HFFc6 (cell line): Measurements from ENCODE around the gene ALKAL2. TPM values are rescaled to one million over a fixed set of nuclear protein-coding genes. Genes with fewer than 3 reads are reported as not detected.

ENCODE experiments used
- DNase-seq: peaks from one replicate; pipeline ENCODE4 v3.0.0-alpha.2; 2018
- H3K27ac Mint-ChIP-seq: 2 replicates; pipeline ENCODE4 v1.8.0; 2020; ENCODE audit warnings: mild to moderate bottlenecking, mixed read lengths
- H3K27me3 Mint-ChIP-seq: 2 replicates; pipeline ENCODE4 v1.8.0; 2021; ENCODE audit warnings: mild to moderate bottlenecking, moderate library complexity, mixed read lengths; ENCODE audit not compliant: insufficient read depth
- H3K36me3 Mint-ChIP-seq: 2 replicates; pipeline ENCODE4 v1.8.0; 2021; ENCODE audit warnings: low read depth, mixed read lengths
- H3K4me1 Mint-ChIP-seq: 2 replicates; pipeline ENCODE4 v1.8.0; 2020; ENCODE audit warnings: low read depth, mixed read lengths
- H3K4me3 Mint-ChIP-seq: 2 replicates; pipeline ENCODE4 v1.8.0; 2020; ENCODE audit warnings: mild to moderate bottlenecking, moderate library complexity, mixed read lengths
- H3K9me3 Mint-ChIP-seq: 2 replicates; pipeline ENCODE4 v1.8.0; 2020; ENCODE audit warnings: mild to moderate bottlenecking, mixed read lengths
- total RNA-seq, 6 experiments: library from RNA; stranded (reverse); fragmentation: NEBNext Ultra II Directional; extraction: Animal tissue kit (Norgen Biotek cat#: 25700); gene quantifications; 2 replicates in 1 of 6; 3 replicates in 5 of 6; pipeline ENCODE4 v1.2.3, GENCODE V29; 2021
- TF ChIP-seq, protein P1 (sequence below): fragments of 200-600 bp; sonication (generic); IDR thresholded peaks from 2 replicates; pipeline ENCODE4 v1.5.0; 2021; ENCODE audit warnings: antibody characterized with exemption, mild to moderate bottlenecking

ALKAL2 gene
- total RNA-seq, 6 experiments from 2014 or later = not detected

DNA sequence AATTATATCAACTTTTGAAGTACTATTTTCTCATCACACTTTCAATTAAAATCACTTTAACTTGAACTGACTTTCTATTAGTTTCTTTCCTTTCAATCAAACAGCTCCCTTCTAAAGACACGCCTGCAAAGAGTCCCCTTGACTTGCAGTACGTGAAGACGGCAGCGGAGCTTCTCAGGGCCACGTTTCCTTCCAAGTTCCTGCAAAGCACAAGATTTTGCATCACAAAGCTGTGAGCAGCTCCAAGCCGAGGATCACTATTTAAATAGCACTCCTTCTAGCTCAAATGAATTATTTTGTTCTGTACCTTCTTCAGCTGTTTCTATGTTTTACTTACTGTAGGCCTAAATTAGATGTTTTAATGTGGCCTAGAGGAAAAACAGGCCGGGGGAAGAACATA lies 54.9 kb downstream of the ALKAL2 start:
- Mint-ChIP-seq H3K4me3 (no peak overlapping the region), H3K27ac (no peak overlapping the region), H3K9me3 (no peaks in the 10 kb centered on the region), H3K27me3 (no peaks in the 10 kb centered on the region; the same call in none of the 2 replicates), H3K36me3 (no peaks in the 10 kb centered on the region), H3K4me1 (no peaks in the 10 kb centered on the region)
- no peak for DNase-seq
- TF ChIP-seq, protein P1, sequence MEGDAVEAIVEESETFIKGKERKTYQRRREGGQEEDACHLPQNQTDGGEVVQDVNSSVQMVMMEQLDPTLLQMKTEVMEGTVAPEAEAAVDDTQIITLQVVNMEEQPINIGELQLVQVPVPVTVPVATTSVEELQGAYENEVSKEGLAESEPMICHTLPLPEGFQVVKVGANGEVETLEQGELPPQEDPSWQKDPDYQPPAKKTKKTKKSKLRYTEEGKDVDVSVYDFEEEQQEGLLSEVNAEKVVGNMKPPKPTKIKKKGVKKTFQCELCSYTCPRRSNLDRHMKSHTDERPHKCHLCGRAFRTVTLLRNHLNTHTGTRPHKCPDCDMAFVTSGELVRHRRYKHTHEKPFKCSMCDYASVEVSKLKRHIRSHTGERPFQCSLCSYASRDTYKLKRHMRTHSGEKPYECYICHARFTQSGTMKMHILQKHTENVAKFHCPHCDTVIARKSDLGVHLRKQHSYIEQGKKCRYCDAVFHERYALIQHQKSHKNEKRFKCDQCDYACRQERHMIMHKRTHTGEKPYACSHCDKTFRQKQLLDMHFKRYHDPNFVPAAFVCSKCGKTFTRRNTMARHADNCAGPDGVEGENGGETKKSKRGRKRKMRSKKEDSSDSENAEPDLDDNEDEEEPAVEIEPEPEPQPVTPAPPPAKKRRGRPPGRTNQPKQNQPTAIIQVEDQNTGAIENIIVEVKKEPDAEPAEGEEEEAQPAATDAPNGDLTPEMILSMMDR = no peak

DNA sequence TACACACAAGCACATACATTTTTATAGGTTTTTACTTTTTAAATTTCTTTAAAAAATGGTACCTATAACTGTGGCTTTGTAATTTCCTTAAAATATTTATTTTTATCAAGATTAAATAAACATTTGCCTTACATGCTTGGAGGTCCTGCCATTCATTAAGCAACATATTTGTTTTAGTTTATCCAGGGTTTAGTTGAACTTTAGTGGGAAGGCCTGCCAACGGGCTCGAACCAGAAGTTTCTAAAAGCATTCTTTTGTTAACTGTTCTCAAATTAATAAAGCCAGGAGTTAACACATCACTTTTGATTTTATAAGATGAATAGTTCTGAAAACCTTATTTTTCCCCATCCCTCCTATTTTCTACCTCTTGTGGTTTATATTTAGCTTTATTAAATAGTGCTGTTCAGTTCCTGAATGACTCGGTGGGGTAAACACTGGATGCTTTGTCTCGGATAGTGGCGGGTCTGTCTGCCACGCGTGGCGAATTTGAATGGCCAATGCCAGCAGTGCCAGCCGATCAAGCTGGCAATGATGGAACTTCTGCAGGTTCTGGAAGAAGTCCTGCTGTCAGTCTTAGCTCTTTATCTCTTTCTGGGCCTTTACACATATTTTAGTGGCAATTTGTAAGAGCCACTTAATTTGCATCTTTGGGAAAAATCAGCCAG lies 56.2 kb downstream of the ALKAL2 start:
- H3K4me1 Mint-ChIP-seq = no peaks in the 10 kb centered on the region
- no peaks in the 10 kb centered on the region for H3K9me3 Mint-ChIP-seq
- no peak overlapping the region for H3K27ac Mint-ChIP-seq
- H3K36me3 Mint-ChIP-seq = no peaks in the 10 kb centered on the region; the same call in 1 of the 2 replicates
- H3K27me3 Mint-ChIP-seq = no peaks in the 10 kb centered on the region; the same call in 1 of the 2 replicates
- H3K4me3 Mint-ChIP-seq = no peak overlapping the region
- no peak for DNase-seq
- TF ChIP-seq, protein P1 = no peak

Other genes starting within 250 kb of the ALKAL2 start
- not detected for gene FAM110C, start 241.6 kb downstream of the ALKAL2 start, total RNA-seq
- gene SH3YL1, start 24.1 kb downstream of the ALKAL2 start, total RNA-seq = 10 to 100 TPM in 4 of 6 experiments, 1 to 10 TPM in 2; 9.9 to 14.2 (median 12.7) TPM
- 10 to 100 TPM; 83.4 to 95.3 (median 89.2) TPM for gene ACP1, start 23.1 kb downstream of the ALKAL2 start, total RNA-seq